H1 (cell line): ENCODE data around the gene TNF. TPM values are rescaled to one million over a fixed set of nuclear protein-coding genes. Genes with fewer than 3 reads are reported as not detected.

Source experiments
- polyA plus RNA-seq, 7 experiments: library from polyadenylated mRNA; depleted of rRNA in 3 of 7; stranded (reverse) in 5 of 7; unstranded in 2 of 7; fragments of >200 nt in 5 of 7; fragments of 200-250 nt in 2 of 7; gene quantifications; 1 replicate in 5 of 7; 2 replicates in 1 of 7; 4 replicates in 1 of 7; pipeline versions ENCODE4 v1.2.1 to v1.2.3, GENCODE V29; 2011 to 2013; ENCODE audit warnings: missing spikeins in 2 of 7, mixed read lengths in 2 of 7
- total RNA-seq: library from RNA; stranded (reverse); fragmentation: NEBNext Ultra II Directional; extraction: Animal tissue kit (Norgen Biotek cat#: 25700); gene quantifications from 2 replicates; pipeline ENCODE4 v1.2.1, GENCODE V29; 2021
- TF ChIP-seq, protein P1 (sequence below): IDR thresholded peaks from 2 replicates; pipeline ENCODE4 v1.6.1; 2011; ENCODE audit warnings: low read length, improper control_type of control experiment

The TNF gene
- total and polyA plus RNA-seq, 2 of the 8 experiments (the other 6 are each of a cell fraction or from before 2014, with no cell fraction given): not detected

DNA sequence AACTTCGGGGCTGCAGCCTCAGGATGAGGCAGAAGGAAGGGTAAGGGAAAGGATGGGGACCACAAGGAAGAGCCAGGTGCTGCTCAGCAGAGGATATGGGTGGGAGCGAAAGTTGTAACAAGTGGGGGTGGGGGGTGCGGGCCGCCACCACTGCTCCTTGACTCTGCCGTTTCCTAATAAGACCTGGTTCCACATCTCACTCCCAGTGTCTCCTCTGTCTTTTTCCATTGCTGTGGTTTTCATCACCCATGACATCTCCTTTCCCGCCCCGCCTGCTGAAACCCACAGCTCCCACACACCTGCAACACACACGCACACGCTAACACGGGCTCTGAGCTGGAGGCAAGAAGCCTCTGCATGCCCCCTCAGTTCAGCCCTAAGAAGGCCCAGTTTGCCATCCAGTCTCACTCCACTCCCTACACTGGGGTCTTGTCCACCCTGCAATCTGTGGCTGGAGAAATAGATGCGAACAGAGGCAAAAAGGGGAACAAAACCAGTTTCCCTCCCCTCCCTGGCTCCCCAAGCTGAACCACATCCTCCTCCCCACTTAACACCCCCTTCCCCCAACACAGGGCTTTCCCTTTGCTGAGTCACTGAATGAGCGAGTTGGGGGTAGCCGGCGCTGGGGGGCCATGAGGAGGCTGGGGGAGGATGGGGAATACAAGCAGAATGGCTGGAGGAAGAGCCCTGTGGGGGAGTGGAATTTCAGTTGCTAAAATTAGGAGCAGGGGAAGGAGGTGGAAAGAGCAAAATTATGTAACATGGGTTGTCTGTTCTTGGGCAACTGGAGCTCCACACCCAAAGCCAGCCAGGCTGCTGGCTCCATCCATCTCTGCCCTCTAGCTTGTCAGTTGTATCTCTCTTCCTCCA is 16.5 kb upstream of the TNF start (continued):
- TF ChIP-seq, protein P1, sequence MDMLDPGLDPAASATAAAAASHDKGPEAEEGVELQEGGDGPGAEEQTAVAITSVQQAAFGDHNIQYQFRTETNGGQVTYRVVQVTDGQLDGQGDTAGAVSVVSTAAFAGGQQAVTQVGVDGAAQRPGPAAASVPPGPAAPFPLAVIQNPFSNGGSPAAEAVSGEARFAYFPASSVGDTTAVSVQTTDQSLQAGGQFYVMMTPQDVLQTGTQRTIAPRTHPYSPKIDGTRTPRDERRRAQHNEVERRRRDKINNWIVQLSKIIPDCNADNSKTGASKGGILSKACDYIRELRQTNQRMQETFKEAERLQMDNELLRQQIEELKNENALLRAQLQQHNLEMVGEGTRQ: no peak
- TF ChIP-seq, all 59 proteins: peak for 0
